ENCODE data around the gene HDAC1. TPM values are rescaled to one million over a fixed set of nuclear protein-coding genes. Genes with fewer than 3 reads are reported as not detected.

Gene HDAC1
- total RNA-seq, 4 donors from 2014 or later, result 8.7 to 23.8 (median 11.8) TPM

- ATAC-seq (no peak), DNase-seq (no peak)
- intact Hi-C loops (cut with DNase I; ENCODE audit: low total_unique reads) (no loop called here), in situ Hi-C loops (cut with MboI; ENCODE audit: low sequenced_read_pairs in 4 of 4) (no loop called here)
- TF ChIP-seq POLR2A (IDR thresholded peaks at IDR 0.05) (no peak), CTCF (IDR thresholded peaks at IDR 0.05 in 4 of 5, conservative IDR thresholded peaks at IDR 0.05 in 1 of 5) (no peak)
- Histone ChIP-seq H3K27me3 (no peaks in the 10 kb centered on the region), H3K27ac (no peak overlapping the region), H3K9me3 (no peaks in the 10 kb centered on the region), H3K36me3 (peaks cover 0 to 56% of the 10 kb centered on the region in 2 donors), H3K4me3 (no peak overlapping the region), H3K4me1 (peaks cover 1 to 4% of the 10 kb centered on the region in 2 donors)
Measured at GRCh38 chr1:32331549-32331948, 39.7 kb downstream of the HDAC1 start.

GRCh38 chr1:32332290-32333079, 40.6 kb downstream of the HDAC1 start:
- Histone ChIP-seq H3K9me3 (no peaks in the 10 kb centered on the region), H3K36me3 (peaks cover 0 to 46% of the 10 kb centered on the region in 2 donors), H3K4me1 (peaks cover 4 to 6% of the 10 kb centered on the region in 2 donors), H3K27ac (no peak overlapping the region), H3K4me3 (no peak overlapping the region), H3K27me3 (no peaks in the 10 kb centered on the region)
- TF ChIP-seq POLR2A (IDR thresholded peaks at IDR 0.05) (no peak), CTCF (IDR thresholded peaks at IDR 0.05 in 4 of 5, conservative IDR thresholded peaks at IDR 0.05 in 1 of 5) (no peak)
- in situ Hi-C loops (cut with MboI; ENCODE audit: low sequenced_read_pairs in 4 of 4), result no loop called here
- ATAC-seq (no peak), DNase-seq (no peak)
- intact Hi-C loops (cut with DNase I; ENCODE audit: low total_unique reads), result no loop called here

GRCh38 chr1:32333251-32333963, 41.5 kb downstream of the HDAC1 start:
- DNase-seq (no peak), ATAC-seq (no peak)
- no peak overlapping the region for H3K27ac ChIP-seq
- peaks cover 0 to 37% of the 10 kb centered on the region in 2 donors for H3K36me3 ChIP-seq
- H3K4me1 ChIP-seq, result peaks cover 4 to 6% of the 10 kb centered on the region in 2 donors
- H3K9me3 ChIP-seq, result no peaks in the 10 kb centered on the region
- in situ Hi-C loops (cut with MboI; ENCODE audit: low sequenced_read_pairs in 4 of 4), result no loop called here
- no peak for TF ChIP-seq CTCF (IDR thresholded peaks at IDR 0.05 in 4 of 5, conservative IDR thresholded peaks at IDR 0.05 in 1 of 5)
- TF ChIP-seq POLR2A (IDR thresholded peaks at IDR 0.05), result no peak
- no peak overlapping the region for H3K4me3 ChIP-seq
- intact Hi-C loops (cut with DNase I; ENCODE audit: low total_unique reads), result no loop called here
- H3K27me3 ChIP-seq, result no peaks in the 10 kb centered on the region

GRCh38 chr1:32334274-32334861, 42.5 kb downstream of the HDAC1 start:
- peak overlapping the region in 1 of 4 donors; percentile 58 for H3K4me3 ChIP-seq
- peaks cover 0 to 29% of the 10 kb centered on the region in 2 donors for H3K36me3 ChIP-seq
- DNase-seq (no peak), ATAC-seq (no peak)
- in situ Hi-C loops (cut with MboI; ENCODE audit: low sequenced_read_pairs in 4 of 4) (no loop called here), intact Hi-C loops (cut with DNase I; ENCODE audit: low total_unique reads) (loop anchor here (2.0 kb wide), 1 partner anchor 42 kb away; the partner anchor contains the start of gene HDAC1)
- no peaks in the 10 kb centered on the region for H3K9me3 ChIP-seq
- no peak overlapping the region for H3K27ac ChIP-seq
- TF ChIP-seq POLR2A (IDR thresholded peaks at IDR 0.05) (no peak), CTCF (IDR thresholded peaks at IDR 0.05 in 4 of 5, conservative IDR thresholded peaks at IDR 0.05 in 1 of 5) (no peak)
- peaks cover 4 to 6% of the 10 kb centered on the region in 2 donors for H3K4me1 ChIP-seq
- no peaks in the 10 kb centered on the region for H3K27me3 ChIP-seq
